Stimulated activated CD4-positive, alpha-beta T cell treated with anti-CD3 and anti-CD28 coated beads, Interleukin-12 subunit alpha, Interleukin-12 subunit beta, amount 100 ng/mL, for 4 hours (primary cell): ENCODE results near the gene MYRIP.
"Not testable (repeated sequence)": the region's sequence is repeated elsewhere in the genome, so short reads cannot be mapped to it uniquely, and the experiment has no call there.

Experiments
- DNase-seq: peaks from one replicate; pipeline ENCODE4 v3.0.0-alpha.2; 2020

MYRIP gene

DNA sequence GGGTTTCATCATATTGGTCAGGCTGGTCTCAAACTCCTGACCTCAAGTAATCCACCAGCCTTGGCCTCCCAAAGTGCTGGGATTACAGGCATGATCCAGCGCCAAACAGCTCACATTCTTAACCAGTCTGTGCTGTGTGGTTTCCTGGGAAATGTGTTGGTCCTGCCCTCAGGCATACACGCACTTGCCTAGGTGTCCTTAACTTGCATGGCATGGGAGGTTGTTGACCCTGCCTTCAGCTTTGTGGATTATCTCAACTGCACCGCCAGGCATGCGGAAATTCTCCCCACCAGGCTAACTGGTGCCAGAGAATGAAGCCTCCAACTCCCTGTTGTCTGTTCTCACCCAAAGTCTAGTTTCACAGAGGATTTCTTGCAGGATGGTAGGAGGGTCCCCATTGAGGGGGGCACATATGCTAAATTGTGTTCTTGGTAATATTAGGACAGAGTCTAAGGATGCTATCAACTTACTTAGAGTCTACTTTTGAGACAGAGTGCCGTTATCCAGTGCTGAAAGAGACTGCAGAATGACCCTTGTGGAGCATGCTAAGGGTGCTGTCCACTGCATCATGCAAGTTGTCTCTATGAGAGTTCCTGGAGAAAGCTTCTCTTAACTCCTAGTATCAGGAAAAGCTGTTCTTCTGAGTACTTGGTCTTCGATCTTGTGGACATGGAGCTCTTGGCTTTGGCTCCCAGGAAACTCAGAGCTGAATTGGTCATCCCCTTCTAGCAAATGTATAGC is 438.5 kb downstream of the MYRIP start:
- DNase-seq = no peak

GRCh38 chr3:40248591-40248990 is 439.2 kb downstream of the MYRIP start:
- no peak for DNase-seq

DNA sequence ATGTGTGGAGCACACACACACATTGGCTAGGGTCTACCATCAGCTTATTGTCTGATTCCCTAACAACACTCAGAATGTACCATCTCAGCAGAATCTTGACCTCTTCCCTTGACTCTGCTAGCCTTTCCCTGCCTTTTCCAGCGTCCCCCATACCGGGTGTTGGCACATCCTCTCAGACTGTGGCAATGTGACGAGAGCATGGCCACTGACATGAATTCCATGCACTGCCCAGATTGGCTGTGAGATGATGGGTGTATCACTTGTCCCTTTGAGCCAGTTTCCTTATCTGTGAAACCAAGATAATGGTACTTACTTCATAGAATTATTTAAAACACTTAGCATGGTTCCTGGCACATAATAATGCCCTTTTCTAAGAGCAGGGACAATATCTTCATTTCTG is 439.8 kb downstream of the MYRIP start:
- no peak for DNase-seq

DNA sequence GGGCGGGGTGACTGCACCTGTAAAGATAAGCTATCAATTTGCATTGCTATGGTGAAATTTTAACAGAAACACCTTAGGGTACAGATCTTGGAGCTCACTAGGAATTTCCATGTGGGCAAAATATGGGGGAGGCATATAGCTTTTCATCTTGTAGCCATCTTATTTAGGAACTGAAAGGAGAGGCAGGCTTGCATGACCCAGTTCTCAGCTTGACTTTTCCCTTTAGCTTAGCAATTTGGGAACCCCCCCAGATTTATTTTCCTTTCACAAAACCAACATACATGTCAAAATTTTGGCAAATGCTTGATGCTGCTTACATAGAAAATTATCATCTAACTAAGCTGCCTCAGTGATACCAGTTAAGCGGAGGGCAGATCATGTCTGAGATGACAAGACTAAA is 445.1 kb downstream of the MYRIP start:
- DNase-seq = no peak

DNA sequence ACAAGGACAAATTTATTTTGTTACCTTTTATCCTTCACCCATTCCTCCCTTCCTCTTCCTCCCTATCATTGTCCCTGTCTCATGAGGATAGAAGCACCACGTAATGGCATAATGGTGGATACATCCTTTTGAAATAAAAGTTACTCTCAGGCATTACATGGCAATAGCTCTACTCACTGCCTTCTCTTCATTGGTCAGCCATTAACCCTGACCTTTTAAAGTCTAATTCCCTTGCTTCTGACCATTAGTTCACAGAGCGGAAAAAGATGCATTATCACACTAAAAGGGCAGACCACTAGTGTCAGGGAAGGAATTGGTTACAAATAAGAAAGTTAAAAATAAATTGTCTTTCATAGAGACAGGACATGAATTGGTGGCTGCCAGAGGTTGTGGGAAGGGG is 445.5 kb downstream of the MYRIP start:
- no peak for DNase-seq

GRCh38 chr3:40255532-40255931 is 446.1 kb downstream of the MYRIP start:
- DNase-seq = no peak

GRCh38 chr3:40258064-40258463 is 448.7 kb downstream of the MYRIP start:
- no peak for DNase-seq

GRCh38 chr3:40258555-40258954 is 449.1 kb downstream of the MYRIP start:
- no peak for DNase-seq

DNA sequence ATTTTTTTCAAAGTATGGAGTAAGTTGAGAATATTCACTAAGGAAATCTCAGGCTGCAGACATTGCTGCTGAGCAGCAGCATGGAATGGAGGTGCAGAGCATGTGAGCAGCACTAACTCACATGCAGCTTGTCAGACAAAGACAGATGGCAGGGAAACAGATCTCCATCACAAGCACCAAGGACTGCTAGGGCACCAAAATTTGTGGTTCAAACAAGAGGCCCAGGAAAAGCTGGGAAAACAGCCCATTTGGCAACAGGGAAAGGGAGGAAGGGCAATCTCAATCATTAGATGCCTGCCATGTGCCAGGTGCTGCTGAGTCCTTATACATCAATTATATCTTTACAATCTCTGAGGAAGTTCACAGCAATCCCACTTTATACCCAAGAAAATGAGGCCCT is 452.9 kb downstream of the MYRIP start:
- no peak for DNase-seq

DNA sequence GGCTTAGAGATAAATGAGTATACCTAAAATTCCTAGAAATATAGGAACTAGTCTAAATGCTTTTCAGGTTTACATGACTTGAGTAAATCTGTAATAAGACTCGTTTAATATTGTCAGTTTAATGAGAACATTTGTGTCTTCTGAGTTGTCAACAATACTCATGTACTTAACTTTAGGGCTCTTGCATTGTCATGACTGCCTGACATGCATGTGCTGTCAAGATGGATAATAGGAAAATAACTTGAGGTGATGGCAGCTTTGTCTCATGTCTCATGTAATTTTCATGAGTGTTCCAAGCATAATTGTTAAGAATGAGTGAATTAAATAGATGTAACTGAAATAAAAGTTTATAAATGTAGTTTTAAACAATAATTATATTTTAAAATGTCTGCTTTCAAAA is 455.0 kb downstream of the MYRIP start:
- DNase-seq = no peak

DNA sequence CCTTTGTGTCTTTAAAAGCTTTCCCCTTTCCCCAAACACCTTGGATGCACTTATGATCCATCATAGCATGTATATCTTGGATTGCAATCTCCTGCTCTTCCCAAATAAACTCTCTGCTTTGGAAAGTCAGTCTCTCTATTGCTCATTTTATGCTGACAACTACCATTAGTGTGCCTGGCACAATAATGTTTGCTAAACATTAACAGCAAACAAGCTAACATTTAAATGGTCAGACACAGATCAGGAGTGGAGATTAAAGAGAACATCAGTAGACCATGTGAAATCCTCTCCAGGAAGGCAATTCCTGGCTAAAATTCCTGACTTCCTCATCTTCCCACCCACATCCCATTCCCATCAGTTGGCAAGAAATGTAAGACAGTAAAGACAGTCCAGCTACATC is 455.8 kb downstream of the MYRIP start:
- DNase-seq = no peak

- DNase-seq = no peak
These were observed 458.7 kb downstream of the MYRIP start for GRCh38 chr3:40267937-40268724.

- DNase-seq = no peak
These were observed 459.6 kb downstream of the MYRIP start for GRCh38 chr3:40268802-40269524.

GRCh38 chr3:40278791-40279190 is 469.4 kb downstream of the MYRIP start:
- DNase-seq = no peak

DNA sequence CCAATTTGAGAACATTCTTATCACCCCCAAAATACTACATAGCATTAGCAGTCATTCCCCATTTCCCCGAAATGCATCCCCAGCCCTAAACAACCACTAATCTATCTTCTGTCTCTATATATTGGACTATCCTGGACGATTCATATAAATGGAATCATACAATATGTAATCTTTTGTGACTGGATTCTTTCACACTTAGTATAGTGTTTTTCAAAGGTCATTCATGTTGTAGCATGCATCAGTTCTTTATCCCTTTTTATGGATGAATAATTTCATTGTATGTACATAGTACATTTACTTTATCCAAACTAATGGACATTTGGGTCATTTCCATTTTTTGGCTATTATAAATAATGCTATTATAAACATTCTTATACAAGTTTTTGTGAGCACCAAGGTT is 472.6 kb downstream of the MYRIP start:
- no peak for DNase-seq

GRCh38 chr3:40283057-40283456 is 473.6 kb downstream of the MYRIP start:
- not testable (repeated sequence) for DNase-seq

- DNase-seq = no peak
These were observed 477.8 kb downstream of the MYRIP start for GRCh38 chr3:40287248-40287647.

DNA sequence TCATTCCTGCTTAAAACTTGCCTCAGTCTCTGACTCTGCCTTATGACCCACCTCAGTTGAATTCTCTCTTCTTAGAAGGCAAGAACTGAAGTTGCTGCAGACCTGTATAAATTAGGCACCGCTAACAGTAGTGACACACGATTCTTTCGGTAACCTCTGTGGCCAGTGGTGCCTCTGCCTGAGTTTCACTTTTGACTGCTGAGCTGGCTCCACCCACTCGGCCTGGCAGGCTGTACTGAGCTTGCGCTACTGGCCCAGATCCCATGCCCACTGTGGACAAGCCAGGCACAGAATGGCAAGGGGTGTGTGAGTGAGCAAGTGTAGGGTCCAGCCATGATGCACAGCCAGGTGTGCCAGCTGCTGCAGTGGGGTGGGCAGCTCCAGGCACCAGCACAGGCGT is 481.0 kb downstream of the MYRIP start:
- DNase-seq = no peak

DNA sequence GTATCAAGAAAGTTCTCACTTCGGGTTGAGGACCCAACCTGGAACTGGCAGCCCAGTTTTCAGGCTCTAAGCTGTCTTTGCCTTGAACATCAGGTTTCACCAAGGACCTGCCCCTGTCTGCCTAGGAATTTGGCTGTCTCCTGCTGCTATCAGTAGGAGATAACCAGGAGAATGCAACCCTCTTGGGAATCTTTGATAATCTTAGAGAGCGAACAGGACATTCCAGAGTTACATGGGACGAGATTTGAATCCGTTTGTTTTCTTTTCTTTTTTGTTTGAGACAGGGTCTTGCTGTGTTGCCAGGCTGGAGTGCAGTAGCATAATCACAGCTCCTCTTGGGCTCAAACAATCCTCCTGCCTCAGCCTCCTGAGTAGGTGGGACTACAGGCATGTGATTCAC is 482.1 kb downstream of the MYRIP start:
- no peak for DNase-seq

- DNase-seq = no peak
These were observed 483.4 kb downstream of the MYRIP start for GRCh38 chr3:40292637-40293349.

- no peak for DNase-seq
These were observed 485.0 kb downstream of the MYRIP start for GRCh38 chr3:40294434-40294833.

- DNase-seq = no peak
These were observed 488.7 kb downstream of the MYRIP start for GRCh38 chr3:40298075-40298474.

DNA sequence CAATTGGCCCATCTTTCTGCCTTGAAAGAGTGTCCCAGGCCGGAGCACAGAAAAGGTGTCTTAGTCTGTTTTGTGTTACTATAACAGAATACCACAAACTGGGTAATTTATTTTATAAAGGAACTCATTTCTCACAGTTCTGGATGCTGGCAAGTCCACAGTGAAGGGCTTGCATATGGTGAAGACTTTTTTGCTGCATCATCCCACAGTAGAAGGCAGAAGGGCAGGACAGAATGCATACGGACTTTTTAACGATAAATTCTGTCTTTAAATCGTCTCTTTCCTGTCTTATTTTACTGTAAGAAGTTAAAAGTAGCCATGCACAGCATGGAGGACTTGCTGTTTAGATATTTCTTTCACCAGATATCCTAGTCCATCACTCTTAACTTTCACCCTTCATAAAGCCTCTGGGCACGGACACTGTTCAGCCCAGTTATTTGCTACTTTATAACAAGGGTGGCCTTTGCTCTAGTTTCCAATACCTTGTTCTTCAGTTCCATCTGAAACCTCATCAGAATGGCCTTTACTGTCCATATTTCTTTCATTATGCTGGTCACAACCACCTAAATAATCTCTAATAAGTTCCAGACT is 489.8 kb downstream of the MYRIP start:
- no peak for DNase-seq
